ENCODE measurements around the gene LYL1. TPM values are rescaled to one million over a fixed set of nuclear protein-coding genes. Genes with fewer than 3 reads are reported as not detected.

The LYL1 gene
- polyA plus RNA-seq, 1 donor from 2014 or later = not detected

- Histone ChIP-seq H3K9ac (ENCODE audit: low read length) (no peak overlapping the region), H3K79me2 (replicated peaks; ENCODE audit: insufficient read depth, low read length) (no peaks in the 10 kb centered on the region), H3K4me3 (ENCODE audit: low read length) (no peak overlapping the region), H3K27ac (ENCODE audit: low read length) (no peak overlapping the region), H4K20me1 (ENCODE audit: insufficient read depth) (no peaks in the 10 kb centered on the region), H3K4me2 (ENCODE audit: low read length) (no peak overlapping the region), H3F3A (ENCODE audit: insufficient read depth, low read length, poor library complexity, severe bottlenecking) (no peaks in the 10 kb centered on the region), H3K27me3 (ENCODE audit: insufficient read depth, low read depth, low read length) (no peaks in the 10 kb centered on the region), H2AFZ (ENCODE audit: low read depth, low read length) (no peak overlapping the region), H3K36me3 (ENCODE audit: insufficient read depth, low read length) (no peaks in the 10 kb centered on the region), H3K9me2 (ENCODE audit: insufficient read depth, low read length) (no peaks in the 10 kb centered on the region), H3K9me3 (ENCODE audit: low read length) (no peaks in the 10 kb centered on the region)
- TF ChIP-seq TAF1 (IDR thresholded peaks at IDR 0.05; ENCODE audit: low read depth) = no peak
These were observed 29.4 kb downstream of the LYL1 start for GRCh38 chr19:13073263-13073662.

DNA sequence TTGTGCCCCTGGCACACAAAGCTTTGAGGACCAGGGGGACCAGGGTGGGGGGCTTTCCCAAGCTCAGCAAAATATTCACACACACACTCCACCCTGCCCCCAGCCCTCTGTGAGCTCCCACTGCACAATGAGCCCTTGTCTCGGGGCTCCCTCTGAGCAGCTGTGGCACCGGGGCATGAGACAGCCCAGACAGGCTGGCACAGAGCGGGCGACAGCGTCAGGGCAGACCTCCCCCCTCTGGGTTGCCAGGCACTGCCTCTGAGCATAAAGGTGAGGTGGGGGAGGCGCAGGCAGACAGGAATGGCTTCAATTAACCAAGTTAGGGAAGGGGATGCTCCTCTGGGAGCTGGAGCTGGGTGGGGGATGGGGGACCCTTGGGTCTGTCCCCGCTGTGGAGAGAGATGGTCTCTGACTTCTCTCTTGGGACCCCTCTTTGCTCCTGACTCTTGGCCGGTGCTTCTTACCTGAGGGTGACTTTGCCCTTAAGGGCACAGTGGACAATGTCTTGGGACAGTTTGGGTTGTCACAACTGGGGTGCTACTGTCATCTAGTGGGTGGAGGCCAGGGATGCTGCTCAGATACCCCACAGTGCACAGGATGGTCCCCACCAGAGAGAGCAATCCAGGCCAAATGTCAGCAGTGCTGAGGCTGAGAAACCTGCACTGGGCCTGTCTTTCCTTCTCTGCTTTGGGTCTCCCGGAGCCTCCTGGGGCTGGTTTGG lies 30.3 kb downstream of the LYL1 start:
- Histone ChIP-seq H4K20me1 (ENCODE audit: insufficient read depth) (no peaks in the 10 kb centered on the region), H3K27ac (ENCODE audit: low read length) (no peak overlapping the region), H3K4me3 (ENCODE audit: low read length) (no peak overlapping the region)

More for the DNA sequence above, 30.3 kb downstream of the LYL1 start:
- Histone ChIP-seq H3K27me3 (ENCODE audit: insufficient read depth, low read depth, low read length) (peaks cover 3% of the 10 kb centered on the region), H3K36me3 (ENCODE audit: insufficient read depth, low read length) (no peaks in the 10 kb centered on the region), H3K9me2 (ENCODE audit: insufficient read depth, low read length) (no peaks in the 10 kb centered on the region), H3K79me2 (replicated peaks; ENCODE audit: insufficient read depth, low read length) (no peaks in the 10 kb centered on the region), H3F3A (ENCODE audit: insufficient read depth, low read length, poor library complexity, severe bottlenecking) (no peaks in the 10 kb centered on the region), H3K9ac (ENCODE audit: low read length) (no peak overlapping the region), H3K9me3 (ENCODE audit: low read length) (no peaks in the 10 kb centered on the region), H2AFZ (ENCODE audit: low read depth, low read length) (no peak overlapping the region), H3K4me2 (ENCODE audit: low read length) (no peak overlapping the region)
- TF ChIP-seq EP300 (conservative IDR thresholded peaks at IDR 0.05; ENCODE audit: poor library complexity, severe bottlenecking) (no peak), POLR2AphosphoS5 (IDR thresholded peaks at IDR 0.05) (no peak), SMC3 (conservative IDR thresholded peaks at IDR 0.05; ENCODE audit: poor library complexity) (no peak), REST (IDR thresholded peaks at IDR 0.05; ENCODE audit: borderline replicate concordance) (no peak), EZH2 (IDR thresholded peaks at IDR 0.05; ENCODE audit: borderline replicate concordance, insufficient read depth, low read length, poor library complexity, severe bottlenecking) (no peak), RAD21 (conservative IDR thresholded peaks at IDR 0.05) (no peak), MXI1 (conservative IDR thresholded peaks at IDR 0.05; ENCODE audit: poor library complexity, severe bottlenecking) (no peak), TAF1 (IDR thresholded peaks at IDR 0.05; ENCODE audit: low read depth) (no peak)
- TF ChIP-seq, protein P1, sequence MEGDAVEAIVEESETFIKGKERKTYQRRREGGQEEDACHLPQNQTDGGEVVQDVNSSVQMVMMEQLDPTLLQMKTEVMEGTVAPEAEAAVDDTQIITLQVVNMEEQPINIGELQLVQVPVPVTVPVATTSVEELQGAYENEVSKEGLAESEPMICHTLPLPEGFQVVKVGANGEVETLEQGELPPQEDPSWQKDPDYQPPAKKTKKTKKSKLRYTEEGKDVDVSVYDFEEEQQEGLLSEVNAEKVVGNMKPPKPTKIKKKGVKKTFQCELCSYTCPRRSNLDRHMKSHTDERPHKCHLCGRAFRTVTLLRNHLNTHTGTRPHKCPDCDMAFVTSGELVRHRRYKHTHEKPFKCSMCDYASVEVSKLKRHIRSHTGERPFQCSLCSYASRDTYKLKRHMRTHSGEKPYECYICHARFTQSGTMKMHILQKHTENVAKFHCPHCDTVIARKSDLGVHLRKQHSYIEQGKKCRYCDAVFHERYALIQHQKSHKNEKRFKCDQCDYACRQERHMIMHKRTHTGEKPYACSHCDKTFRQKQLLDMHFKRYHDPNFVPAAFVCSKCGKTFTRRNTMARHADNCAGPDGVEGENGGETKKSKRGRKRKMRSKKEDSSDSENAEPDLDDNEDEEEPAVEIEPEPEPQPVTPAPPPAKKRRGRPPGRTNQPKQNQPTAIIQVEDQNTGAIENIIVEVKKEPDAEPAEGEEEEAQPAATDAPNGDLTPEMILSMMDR (IDR thresholded peaks at IDR 0.05; ENCODE audit: poor library complexity, severe bottlenecking) = no peak
